Glutamatergic neuron (in vitro differentiated cells): ENCODE measurements around the gene UGT1A5. TPM values are rescaled to one million over a fixed set of nuclear protein-coding genes. Genes with fewer than 3 reads are reported as not detected.

Experiments used
- DNase-seq: peaks from one replicate; pipeline ENCODE4 v3.0.0; 2022
- H3K27ac Mint-ChIP-seq: one replicate; pipeline ENCODE4 v1.8.0; 2020; ENCODE audit warnings: mild to moderate bottlenecking, mixed read lengths, inconsistent platforms; ENCODE audit not compliant: unreplicated experiment
- H3K27me3 Mint-ChIP-seq: one replicate; pipeline ENCODE4 v1.8.0; 2020; ENCODE audit warnings: mild to moderate bottlenecking, moderate library complexity, mixed read lengths, inconsistent platforms; ENCODE audit not compliant: unreplicated experiment
- H3K36me3 Mint-ChIP-seq: one replicate; pipeline ENCODE4 v1.8.0; 2020; ENCODE audit warnings: mild to moderate bottlenecking, mixed read lengths, inconsistent platforms; ENCODE audit not compliant: unreplicated experiment
- H3K4me1 Mint-ChIP-seq: one replicate; pipeline ENCODE4 v1.8.0; 2020; ENCODE audit warnings: mild to moderate bottlenecking, low read depth, mixed read lengths, inconsistent platforms; ENCODE audit not compliant: unreplicated experiment
- H3K4me3 Mint-ChIP-seq: one replicate; pipeline ENCODE4 v1.8.0; 2020; ENCODE audit warnings: mild to moderate bottlenecking, mixed read lengths, inconsistent platforms; ENCODE audit not compliant: unreplicated experiment
- H3K9me3 Mint-ChIP-seq: one replicate; pipeline ENCODE4 v1.8.0; 2020; ENCODE audit warnings: mild to moderate bottlenecking, moderate library complexity, mixed read lengths, inconsistent platforms; ENCODE audit not compliant: unreplicated experiment
- CTCF ChIP-seq: fragments of 200-600 bp; sonication (generic); IDR thresholded peaks from one replicate; pipeline ENCODE4 v1.5.0; 2021; ENCODE audit not compliant: partially characterized antibody, unreplicated experiment
- total RNA-seq: library from RNA; stranded (reverse); fragmentation: NEBNext Ultra II Directional; extraction: Animal tissue kit (Norgen Biotek cat#: 25700); gene quantifications from one replicate; pipeline ENCODE4 v1.2.1, GENCODE V29; 2021; ENCODE audit not compliant: unreplicated experiment

UGT1A5 gene
- total RNA-seq, 1 donor from 2014 or later: not detected

GRCh38 chr2:233702238-233702637 lies 10.5 kb upstream of the UGT1A5 start:
- H3K36me3 Mint-ChIP-seq: no peaks in the 10 kb centered on the region
- H3K4me1 Mint-ChIP-seq: no peaks in the 10 kb centered on the region
- H3K27me3 Mint-ChIP-seq: no peaks in the 10 kb centered on the region
- no peak for TF ChIP-seq CTCF
- H3K27ac Mint-ChIP-seq: no peak overlapping the region
- no peaks in the 10 kb centered on the region for H3K9me3 Mint-ChIP-seq
- DNase-seq: no peak
- no peak overlapping the region for H3K4me3 Mint-ChIP-seq

GRCh38 chr2:233705911-233706506 lies 6.7 kb upstream of the UGT1A5 start:
- no peaks in the 10 kb centered on the region for H3K4me1 Mint-ChIP-seq
- H3K27ac Mint-ChIP-seq: no peak overlapping the region
- H3K27me3 Mint-ChIP-seq: peaks cover under 1% of the 10 kb centered on the region
- H3K36me3 Mint-ChIP-seq: no peaks in the 10 kb centered on the region
- no peaks in the 10 kb centered on the region for H3K9me3 Mint-ChIP-seq
- no peak for TF ChIP-seq CTCF
- no peak for DNase-seq
- H3K4me3 Mint-ChIP-seq: no peak overlapping the region

GRCh38 chr2:233706720-233707119 lies 6.0 kb upstream of the UGT1A5 start:
- DNase-seq: no peak

GRCh38 chr2:233707940-233708644 lies 4.6 kb upstream of the UGT1A5 start:
- no peak overlapping the region for H3K27ac Mint-ChIP-seq
- no peak for DNase-seq
- no peak for TF ChIP-seq CTCF
- H3K4me3 Mint-ChIP-seq: no peak overlapping the region
- peaks cover 1% of the 10 kb centered on the region for H3K27me3 Mint-ChIP-seq
- H3K9me3 Mint-ChIP-seq: no peaks in the 10 kb centered on the region
- H3K4me1 Mint-ChIP-seq: no peaks in the 10 kb centered on the region
- no peaks in the 10 kb centered on the region for H3K36me3 Mint-ChIP-seq

More at GRCh38 chr2:233706720-233707119, 6.0 kb upstream of the UGT1A5 start:
- Mint-ChIP-seq H3K36me3 (no peaks in the 10 kb centered on the region), H3K4me3 (no peak overlapping the region), H3K9me3 (no peaks in the 10 kb centered on the region), H3K27ac (no peak overlapping the region), H3K27me3 (peaks cover 1% of the 10 kb centered on the region), H3K4me1 (no peaks in the 10 kb centered on the region)
- TF ChIP-seq CTCF: no peak

- no peaks in the 10 kb centered on the region for H3K36me3 Mint-ChIP-seq
- H3K27me3 Mint-ChIP-seq: peaks cover 1% of the 10 kb centered on the region
- H3K27ac Mint-ChIP-seq: no peak overlapping the region
- no peak for TF ChIP-seq CTCF
- no peaks in the 10 kb centered on the region for H3K4me1 Mint-ChIP-seq
- no peak overlapping the region for H3K4me3 Mint-ChIP-seq
- DNase-seq: no peak
- H3K9me3 Mint-ChIP-seq: no peaks in the 10 kb centered on the region
Observed at GRCh38 chr2:233708942-233709341, 3.8 kb upstream of the UGT1A5 start.
